T follicular helper cell (primary cell): ENCODE measurements around the gene RABIF.
"Not testable (repeated sequence)": the region's sequence is repeated elsewhere in the genome, so short reads cannot be mapped to it uniquely, and the experiment has no call there.

Experiments
- DNase-seq: peaks from one replicate; pipeline ENCODE4 v3.0.0-alpha.2; 2020; ENCODE audit warnings: low read depth
- total RNA-seq, 2 experiments: gene quantifications; one replicate each; lab custom pipeline; 2026; lab: John Stamatoyannopoulos, UW

RABIF gene
- total RNA-seq = 18.7 to 37.1 reads per million in 2 experiments

GRCh38 chr1:202888531-202889360 is at the start of gene RABIF:
TSS of gene RABIF (minus strand) at chr1:202889149. CDS start at chr1:202889098, 51 bp downstream.
- DNase-seq = peak; percentile 95

DNA sequence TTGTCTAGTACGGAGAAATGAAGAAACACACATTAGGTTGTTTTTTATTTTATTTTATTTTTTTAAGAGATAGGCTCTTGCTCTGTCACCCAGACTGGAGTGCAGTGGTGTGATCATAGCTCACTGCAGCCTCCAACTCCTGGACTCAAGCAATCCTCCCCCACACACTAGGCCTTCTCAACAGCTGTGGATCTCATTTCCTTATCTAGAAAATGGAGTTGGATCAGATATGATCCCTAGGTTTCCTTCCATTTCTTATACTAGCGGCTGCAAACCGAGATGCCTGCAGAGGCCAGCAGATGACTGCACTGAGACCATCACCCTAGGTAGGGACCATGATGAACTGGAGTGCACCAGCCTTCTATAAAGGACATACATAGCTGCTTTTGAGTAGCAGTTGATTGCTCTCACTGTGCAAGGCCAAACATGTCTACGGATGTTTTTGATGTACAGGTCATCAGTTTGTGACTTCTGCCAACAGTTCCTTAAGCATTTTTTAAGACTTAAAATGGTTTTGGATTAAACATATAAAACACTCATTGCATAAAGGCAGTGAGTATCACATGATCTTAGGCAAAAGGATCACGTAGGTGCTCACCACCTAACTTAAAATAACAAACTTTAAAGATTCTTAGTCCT is 49.5 kb upstream of the RABIF start:
- no peak for DNase-seq

DNA sequence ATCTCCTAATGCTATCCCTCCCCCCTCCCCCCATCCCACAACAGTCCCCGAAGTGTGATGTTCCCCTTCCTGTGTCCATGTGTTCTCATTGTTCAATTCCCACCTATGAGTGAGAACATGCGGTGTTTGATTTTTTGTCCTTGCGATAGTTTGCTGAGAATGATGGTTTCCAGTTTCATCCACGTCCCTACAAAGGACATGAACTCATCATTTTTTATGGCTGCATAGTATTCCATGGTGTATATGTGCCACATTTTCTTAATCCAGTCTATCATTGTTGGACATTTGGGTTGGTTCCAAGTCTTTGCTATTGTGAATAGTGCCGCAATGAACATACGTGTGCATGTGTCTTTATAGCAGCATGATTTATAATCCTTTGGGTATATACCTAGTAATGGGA is 47.5 kb upstream of the RABIF start:
- not testable (repeated sequence) for DNase-seq

DNA sequence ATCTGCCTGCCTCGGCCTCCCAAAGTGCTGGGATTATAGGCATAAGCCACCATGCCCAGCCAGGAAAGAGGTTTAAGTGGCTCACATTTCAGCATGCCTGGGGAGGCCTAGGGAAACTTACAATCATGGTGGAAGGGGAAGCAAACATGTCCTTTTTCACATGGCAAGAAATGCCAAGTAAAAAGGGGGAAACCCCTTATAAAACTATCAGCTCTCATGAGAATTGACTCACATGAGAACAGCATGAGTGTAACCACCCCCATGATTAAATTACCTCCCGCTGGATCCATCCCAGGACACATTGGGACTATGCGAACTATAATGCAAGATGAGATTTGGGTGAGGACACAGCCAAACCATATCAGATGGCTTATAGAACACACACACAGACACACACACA is 46.9 kb upstream of the RABIF start:
- DNase-seq = no peak

- DNase-seq = no peak
Observed at GRCh38 chr1:202934755-202935154, 45.8 kb upstream of the RABIF start.

- no peak for DNase-seq
Observed at GRCh38 chr1:202932476-202932875, 43.5 kb upstream of the RABIF start.

- peak; percentile 94 for DNase-seq
Observed at GRCh38 chr1:202926581-202927491, 37.9 kb upstream of the RABIF start, which contains the start of gene KLHL12. TSS of gene KLHL12 (minus strand) at chr1:202927234. CDS start at chr1:202925162, 2,072 bp downstream.

GRCh38 chr1:202923533-202923932 is 34.6 kb upstream of the RABIF start:
- DNase-seq = no peak

GRCh38 chr1:202919615-202920014 is 30.7 kb upstream of the RABIF start:
- DNase-seq = no peak

DNA sequence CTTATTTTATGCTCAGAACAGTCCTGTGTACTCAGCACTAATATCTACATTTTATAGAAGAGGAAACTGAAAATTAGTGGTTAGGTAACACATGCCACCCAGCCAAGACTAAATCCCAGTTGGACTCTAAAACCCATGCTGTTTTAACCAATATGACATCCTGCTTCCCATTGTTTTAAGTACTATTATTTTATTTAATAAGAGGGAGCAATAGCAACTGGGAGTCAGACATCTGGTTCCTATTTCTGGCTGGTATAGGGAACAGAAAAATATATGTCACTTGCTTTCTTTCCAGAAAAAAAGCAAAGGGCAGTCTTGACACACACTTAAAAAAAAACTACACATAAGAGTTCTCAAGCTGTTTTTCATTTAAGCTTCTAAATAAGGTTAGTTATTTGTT is 26.2 kb upstream of the RABIF start:
- DNase-seq = no peak

GRCh38 chr1:202912476-202912875 is 23.5 kb upstream of the RABIF start:
- DNase-seq = not testable (repeated sequence)

GRCh38 chr1:202909494-202909893 is 20.5 kb upstream of the RABIF start:
- DNase-seq = no peak

DNA sequence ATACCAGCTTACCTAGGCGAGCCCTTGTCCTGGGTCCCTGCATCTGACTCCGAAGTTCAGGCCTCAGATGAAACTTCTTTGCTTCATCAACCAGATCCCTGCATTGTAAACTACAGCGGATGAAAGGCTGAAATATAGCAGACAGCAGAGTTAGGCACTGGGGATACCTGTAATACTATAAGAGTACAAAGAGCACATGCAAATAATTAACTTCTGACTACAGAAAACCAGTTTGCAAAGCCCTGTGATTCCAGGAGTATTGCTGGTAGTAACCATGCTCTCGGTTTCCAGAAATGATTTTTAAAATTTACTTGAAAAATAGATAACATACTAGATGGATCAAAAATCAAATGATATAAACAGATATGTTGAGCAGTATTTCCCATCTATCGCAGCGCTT is 20.0 kb upstream of the RABIF start:
- no peak for DNase-seq

DNA sequence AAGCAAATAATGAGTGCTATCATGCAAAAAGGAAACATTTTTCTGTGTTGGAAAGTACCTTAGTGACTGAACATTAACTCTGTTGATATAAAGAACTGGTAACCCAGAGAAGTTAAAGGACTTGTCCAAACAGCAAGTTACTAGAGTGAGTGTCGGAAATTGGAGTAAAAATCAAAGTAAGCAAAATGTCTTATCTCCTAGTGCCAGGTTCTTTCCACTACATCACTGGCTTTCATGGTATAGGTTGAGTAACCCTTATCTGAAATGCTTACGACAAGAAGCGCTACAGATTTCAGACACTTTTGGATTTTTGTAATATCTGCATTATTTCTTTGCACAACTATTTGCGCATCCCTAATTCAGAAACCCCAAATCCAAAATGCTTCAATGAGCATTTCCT is 16.4 kb upstream of the RABIF start:
- DNase-seq = no peak

GRCh38 chr1:202903808-202904207 is 14.9 kb upstream of the RABIF start:
- DNase-seq = not testable (repeated sequence)

DNA sequence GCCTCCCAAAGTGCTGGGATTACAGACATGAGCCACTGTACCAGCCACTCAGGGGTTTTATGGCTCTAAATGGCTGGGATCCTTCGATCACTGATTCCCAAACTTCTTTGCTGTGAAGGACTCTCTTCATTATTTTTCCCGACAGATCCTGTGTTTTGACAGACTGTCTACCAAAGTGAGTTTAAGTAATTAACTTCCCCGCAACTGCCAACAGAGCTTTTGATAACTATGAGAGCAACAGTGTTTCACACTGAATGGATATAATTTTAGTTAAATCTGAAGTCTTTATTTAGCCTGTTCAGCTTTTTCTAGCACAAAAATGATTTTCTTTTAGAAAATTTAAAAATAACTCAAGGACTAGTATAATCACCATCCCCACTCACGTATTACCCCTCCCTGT is 12.6 kb upstream of the RABIF start:
- DNase-seq = no peak

- no peak for DNase-seq
Observed at GRCh38 chr1:202892501-202892900, 3.6 kb upstream of the RABIF start.

- no peak for DNase-seq
Observed at GRCh38 chr1:202890392-202890791, 1.4 kb upstream of the RABIF start.

DNA sequence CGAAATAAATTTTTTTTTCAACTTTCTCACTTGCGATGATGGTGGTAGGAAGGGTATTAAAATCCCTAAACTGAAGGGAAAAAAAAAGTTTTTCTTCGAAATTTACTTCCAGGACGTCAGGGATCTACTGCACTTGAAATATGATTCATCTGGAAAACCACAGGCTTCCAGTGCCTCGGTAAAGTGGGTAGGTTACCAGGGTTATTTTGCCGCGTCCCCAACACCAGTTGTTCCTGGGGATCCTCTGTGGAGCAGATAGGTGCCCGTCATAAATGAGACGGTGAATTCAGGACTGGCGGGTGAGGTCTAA is 773 bp downstream of the RABIF start:
- DNase-seq = no peak

- DNase-seq = no peak
Observed at GRCh38 chr1:202880961-202881460, 7.9 kb downstream of the RABIF start.

DNA sequence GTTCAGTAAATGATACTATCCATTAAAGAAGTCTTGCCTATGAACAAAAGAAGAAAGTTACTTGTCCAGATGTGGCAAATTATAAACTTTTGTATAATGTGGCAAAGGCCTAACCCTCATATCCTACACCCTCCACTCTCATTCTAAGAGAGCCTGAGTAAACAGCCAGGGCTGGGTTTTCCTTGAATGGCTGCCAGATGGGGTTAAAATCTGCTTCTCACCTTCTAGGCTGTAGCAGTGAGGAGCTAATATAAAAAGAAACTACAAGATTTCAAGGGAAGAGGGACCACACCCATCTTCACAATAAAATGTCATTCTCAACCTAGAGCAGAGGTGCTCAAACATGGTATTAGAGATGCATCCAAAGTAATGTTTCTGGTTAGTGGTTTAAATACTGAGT is 8.9 kb downstream of the RABIF start:
- no peak for DNase-seq

DNA sequence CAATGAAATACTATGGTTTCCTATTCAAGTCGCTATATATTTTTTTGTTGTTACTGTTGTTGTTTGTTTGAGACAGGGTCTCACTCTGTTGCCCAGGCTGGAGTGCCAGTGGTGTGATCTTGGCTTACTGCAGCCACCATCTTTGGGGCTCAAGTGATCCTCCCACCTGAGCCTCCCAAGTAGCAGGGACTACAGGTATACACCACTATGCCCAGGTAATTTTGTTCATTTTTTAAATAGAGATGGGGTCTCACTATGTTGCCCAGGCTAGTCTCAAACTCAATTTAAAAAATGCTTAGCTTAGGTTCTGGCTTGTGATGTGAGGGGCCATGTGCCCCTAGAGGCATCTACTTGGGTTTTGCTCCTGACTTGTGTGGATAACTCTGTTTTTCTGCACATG is 9.8 kb downstream of the RABIF start:
- no peak for DNase-seq
